IMR-90 (cell line): Measurements from ENCODE around the gene ATG101.
A peak's percentile ranks its signal among the peaks of the same experiment; 100 is the strongest.

Source experiments
- BHLHE40 ChIP-seq: fragments of 150-350 bp; IDR thresholded peaks from 2 replicates; pipeline ENCODE4 v1.6.1; 2016; ENCODE audit warnings: mild to moderate bottlenecking, low read depth, low read length
- CEBPB ChIP-seq: IDR thresholded peaks from 2 replicates; pipeline ENCODE4 v1.6.1; 2012; ENCODE audit warnings: low read depth, low read length, improper control_type of control experiment
- CHD1 ChIP-seq: IDR thresholded peaks from 2 replicates; pipeline ENCODE4 v1.6.1; 2012; ENCODE audit warnings: low read depth, low read length, improper control_type of control experiment
- FOS ChIP-seq: fragments of 150-350 bp; IDR thresholded peaks from 2 replicates; pipeline ENCODE4 v1.6.1; 2016; ENCODE audit warnings: low read depth, low read length
- MAZ ChIP-seq: IDR thresholded peaks from 2 replicates; pipeline ENCODE4 v1.6.1; 2012; ENCODE audit warnings: low read depth, mild to moderate bottlenecking, low read length, improper control_type of control experiment, moderate library complexity, borderline replicate concordance
- MXI1 ChIP-seq: IDR thresholded peaks from 2 replicates; pipeline ENCODE4 v1.6.1; 2012; ENCODE audit warnings: low read depth, mild to moderate bottlenecking, low read length, moderate library complexity, borderline replicate concordance
- NFE2L2 ChIP-seq: fragments of 150-350 bp; IDR thresholded peaks from 2 replicates; pipeline ENCODE4 v1.6.1; 2016; ENCODE audit warnings: low read depth, mild to moderate bottlenecking, low read length
- POLR2A ChIP-seq: IDR thresholded peaks from 2 replicates; pipeline ENCODE4 v1.6.1; 2012; ENCODE audit warnings: mild to moderate bottlenecking, low read depth, low read length
- RCOR1 ChIP-seq: IDR thresholded peaks from 2 replicates; pipeline ENCODE4 v1.6.1; 2012; ENCODE audit warnings: mild to moderate bottlenecking, low read length, improper control_type of control experiment; ENCODE audit not compliant: insufficient replicate concordance
- RFX5 ChIP-seq: IDR thresholded peaks from 2 replicates; pipeline ENCODE4 v1.8.0; 2012; ENCODE audit warnings: low read depth, mild to moderate bottlenecking, low read length, moderate library complexity
- TF ChIP-seq, protein P1 (sequence below): conservative IDR thresholded peaks from 2 replicates; pipeline ENCODE4 v1.5.1; 2012; ENCODE audit warnings: mild to moderate bottlenecking, low read depth, low read length, improper control_type of control experiment
- TF ChIP-seq, protein P2 (sequence below): fragments of 150-350 bp; IDR thresholded peaks from 2 replicates; pipeline ENCODE4 v1.6.1; 2016; ENCODE audit warnings: low read depth, mild to moderate bottlenecking, low read length, moderate library complexity, borderline replicate concordance

DNA sequence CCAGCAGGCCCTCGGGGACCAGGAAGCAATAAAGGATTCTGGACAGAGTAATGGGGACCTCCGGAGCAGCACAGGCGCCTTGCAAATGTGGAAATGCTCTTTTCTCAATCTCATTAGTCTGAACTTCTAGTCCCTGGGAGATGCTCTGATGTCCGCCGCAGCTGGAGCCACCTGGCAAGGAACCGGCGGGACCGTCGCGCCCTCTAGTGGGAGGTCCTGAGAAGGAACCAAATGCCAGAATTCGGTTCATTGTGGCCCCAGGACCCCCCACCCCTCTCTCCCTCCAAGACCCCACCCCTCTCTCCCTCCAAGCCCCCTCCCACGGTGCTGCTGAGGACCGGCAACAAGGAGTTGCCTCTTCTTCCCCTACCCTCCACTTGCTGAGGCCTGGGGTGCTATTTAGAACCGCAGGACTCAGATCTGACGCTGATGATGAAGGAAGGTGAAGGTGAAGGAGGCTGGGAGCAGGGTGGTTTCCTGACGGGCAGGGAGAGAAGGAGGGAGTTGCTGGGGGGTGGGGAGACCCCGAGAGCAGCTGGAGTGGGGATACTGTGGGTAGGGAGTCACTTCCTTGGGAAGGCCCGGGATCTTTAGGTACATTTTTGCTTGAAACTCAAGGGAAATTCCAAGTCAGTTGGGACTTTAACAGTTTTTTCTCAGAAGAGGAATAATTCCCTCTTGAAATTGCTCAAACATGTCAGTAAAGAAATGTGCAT is 52.2 kb downstream of the ATG101 start:
- TF ChIP-seq, protein P1, sequence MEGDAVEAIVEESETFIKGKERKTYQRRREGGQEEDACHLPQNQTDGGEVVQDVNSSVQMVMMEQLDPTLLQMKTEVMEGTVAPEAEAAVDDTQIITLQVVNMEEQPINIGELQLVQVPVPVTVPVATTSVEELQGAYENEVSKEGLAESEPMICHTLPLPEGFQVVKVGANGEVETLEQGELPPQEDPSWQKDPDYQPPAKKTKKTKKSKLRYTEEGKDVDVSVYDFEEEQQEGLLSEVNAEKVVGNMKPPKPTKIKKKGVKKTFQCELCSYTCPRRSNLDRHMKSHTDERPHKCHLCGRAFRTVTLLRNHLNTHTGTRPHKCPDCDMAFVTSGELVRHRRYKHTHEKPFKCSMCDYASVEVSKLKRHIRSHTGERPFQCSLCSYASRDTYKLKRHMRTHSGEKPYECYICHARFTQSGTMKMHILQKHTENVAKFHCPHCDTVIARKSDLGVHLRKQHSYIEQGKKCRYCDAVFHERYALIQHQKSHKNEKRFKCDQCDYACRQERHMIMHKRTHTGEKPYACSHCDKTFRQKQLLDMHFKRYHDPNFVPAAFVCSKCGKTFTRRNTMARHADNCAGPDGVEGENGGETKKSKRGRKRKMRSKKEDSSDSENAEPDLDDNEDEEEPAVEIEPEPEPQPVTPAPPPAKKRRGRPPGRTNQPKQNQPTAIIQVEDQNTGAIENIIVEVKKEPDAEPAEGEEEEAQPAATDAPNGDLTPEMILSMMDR, result peak; percentile 76
- no peak for TF ChIP-seq RCOR1
- TF ChIP-seq POLR2A, result no peak
- TF ChIP-seq BHLHE40, result no peak
- no peak; the same call in 1 of the 2 replicates for TF ChIP-seq MAZ
- no peak for TF ChIP-seq RFX5
- TF ChIP-seq FOS, result no peak
- TF ChIP-seq, protein P2, sequence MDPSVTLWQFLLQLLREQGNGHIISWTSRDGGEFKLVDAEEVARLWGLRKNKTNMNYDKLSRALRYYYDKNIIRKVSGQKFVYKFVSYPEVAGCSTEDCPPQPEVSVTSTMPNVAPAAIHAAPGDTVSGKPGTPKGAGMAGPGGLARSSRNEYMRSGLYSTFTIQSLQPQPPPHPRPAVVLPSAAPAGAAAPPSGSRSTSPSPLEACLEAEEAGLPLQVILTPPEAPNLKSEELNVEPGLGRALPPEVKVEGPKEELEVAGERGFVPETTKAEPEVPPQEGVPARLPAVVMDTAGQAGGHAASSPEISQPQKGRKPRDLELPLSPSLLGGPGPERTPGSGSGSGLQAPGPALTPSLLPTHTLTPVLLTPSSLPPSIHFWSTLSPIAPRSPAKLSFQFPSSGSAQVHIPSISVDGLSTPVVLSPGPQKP, result no peak
- no peak for TF ChIP-seq NFE2L2
- TF ChIP-seq CHD1, result no peak
- TF ChIP-seq MXI1, result no peak
- TF ChIP-seq CEBPB, result no peak
